ENCODE results near the gene ATAD3B. TPM values are rescaled to one million over a fixed set of nuclear protein-coding genes. Genes with fewer than 3 reads are reported as not detected.

The ATAD3B gene
- total RNA-seq, 4 donors from 2014 or later: 26.9 to 130 (median 35.0) TPM

DNA sequence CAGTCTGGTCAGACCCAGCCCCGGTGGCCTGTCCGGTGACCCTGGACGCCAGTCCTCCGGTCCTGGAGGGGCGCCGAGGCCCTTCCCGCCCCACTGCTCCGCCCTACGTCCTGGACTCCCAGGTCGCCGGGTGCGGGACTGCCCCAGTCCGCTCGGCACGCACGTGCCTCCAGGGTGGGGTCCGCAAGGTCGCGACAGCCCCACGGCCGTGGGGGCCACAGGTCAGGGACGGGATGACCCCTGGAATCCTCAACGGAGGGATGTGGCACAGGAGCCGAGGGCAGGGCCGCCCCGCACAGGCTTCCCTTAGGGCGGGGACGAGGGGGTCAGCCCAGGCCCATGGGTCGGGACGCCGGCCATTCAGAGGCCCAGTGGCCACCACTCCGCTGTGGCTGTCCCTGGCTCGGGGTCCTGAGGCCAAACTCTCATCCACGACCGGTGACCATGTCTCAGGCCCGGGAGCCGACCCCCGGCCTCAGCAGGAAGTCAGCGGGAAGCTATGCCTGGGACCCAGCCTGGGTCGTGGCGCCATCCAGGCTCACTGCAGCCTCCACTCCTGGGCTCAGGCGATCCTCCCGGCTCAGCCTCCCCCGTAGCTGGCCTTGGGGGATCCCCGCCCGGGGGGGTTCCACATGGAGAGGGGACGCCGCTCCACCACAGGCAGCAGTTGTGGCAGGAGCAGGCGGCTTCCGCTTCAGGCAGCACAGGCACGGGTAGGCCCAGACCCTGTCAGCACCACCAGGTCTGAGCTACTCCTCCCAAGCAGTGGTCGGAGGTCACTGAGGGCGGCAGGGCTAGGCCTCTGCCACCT lies 69.5 kb downstream of the ATAD3B start:
- peaks cover 0 to 24% (median 9%) of the 10 kb centered on the region in 4 donors for H3K4me1 ChIP-seq
- peaks cover 0 to 20% (median 0%) of the 10 kb centered on the region in 3 donors for H3K36me3 ChIP-seq
- H3K27ac ChIP-seq: peak overlapping the region in 3 of 4 donors; percentile 55 to 62 (median 56)
- no peaks in the 10 kb centered on the region for H3K27me3 ChIP-seq
- peak overlapping the region; percentile 42 to 62 (median 59) for H3K4me3 ChIP-seq
- no peak for TF ChIP-seq POLR2A (IDR thresholded peaks at IDR 0.05)
- no peak for DNase-seq
- no peaks in the 10 kb centered on the region for H3K9me3 ChIP-seq

DNA sequence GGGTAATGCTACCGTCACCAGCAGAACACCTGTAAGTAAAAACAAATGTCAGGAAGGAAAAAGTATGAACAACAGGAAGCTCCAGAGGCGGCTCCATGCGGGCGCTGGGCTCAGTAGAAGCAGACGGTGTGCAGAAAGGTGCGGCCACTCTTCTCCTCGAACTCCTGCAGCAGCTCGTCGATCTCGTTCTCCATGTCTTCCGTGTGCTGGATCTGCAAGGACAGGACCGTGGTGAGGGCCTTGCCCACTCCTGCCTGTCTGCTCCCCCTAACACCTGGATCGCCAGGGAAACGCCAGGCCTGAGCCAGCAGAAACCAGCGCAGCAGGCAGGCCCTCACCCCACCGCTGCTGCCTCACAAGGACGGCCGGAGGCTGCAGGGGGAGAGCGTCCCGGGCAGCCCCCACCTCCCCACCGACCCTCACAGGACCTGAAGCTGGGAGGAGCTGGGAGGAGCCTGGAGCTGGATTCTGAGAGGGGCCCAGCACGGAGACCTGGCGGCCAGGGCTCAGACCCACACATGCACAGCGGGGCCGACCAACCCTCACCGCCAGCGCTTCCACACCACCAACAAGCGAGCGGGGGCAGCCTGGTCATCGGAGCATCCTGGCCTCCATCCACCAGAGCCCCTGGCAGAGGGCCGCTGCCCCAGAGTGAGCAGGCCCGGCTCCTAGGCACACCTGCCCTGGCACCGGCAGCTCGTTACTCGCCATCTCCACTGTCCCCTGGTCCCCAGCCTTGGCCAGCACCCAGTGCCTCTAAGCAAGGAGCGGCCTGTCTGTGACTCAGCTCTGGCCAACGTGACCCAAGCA lies 70.6 kb downstream of the ATAD3B start:
- H3K9me3 ChIP-seq: no peaks in the 10 kb centered on the region
- no peaks in the 10 kb centered on the region for H3K27me3 ChIP-seq
- peaks cover 0 to 20% (median 0%) of the 10 kb centered on the region in 3 donors for H3K36me3 ChIP-seq
- H3K4me1 ChIP-seq: peaks cover 0 to 24% (median 9%) of the 10 kb centered on the region in 4 donors
- H3K4me3 ChIP-seq: no peak overlapping the region
- no peak overlapping the region for H3K27ac ChIP-seq
- DNase-seq: no peak
- TF ChIP-seq POLR2A (IDR thresholded peaks at IDR 0.05): no peak
- TF ChIP-seq, protein P1, sequence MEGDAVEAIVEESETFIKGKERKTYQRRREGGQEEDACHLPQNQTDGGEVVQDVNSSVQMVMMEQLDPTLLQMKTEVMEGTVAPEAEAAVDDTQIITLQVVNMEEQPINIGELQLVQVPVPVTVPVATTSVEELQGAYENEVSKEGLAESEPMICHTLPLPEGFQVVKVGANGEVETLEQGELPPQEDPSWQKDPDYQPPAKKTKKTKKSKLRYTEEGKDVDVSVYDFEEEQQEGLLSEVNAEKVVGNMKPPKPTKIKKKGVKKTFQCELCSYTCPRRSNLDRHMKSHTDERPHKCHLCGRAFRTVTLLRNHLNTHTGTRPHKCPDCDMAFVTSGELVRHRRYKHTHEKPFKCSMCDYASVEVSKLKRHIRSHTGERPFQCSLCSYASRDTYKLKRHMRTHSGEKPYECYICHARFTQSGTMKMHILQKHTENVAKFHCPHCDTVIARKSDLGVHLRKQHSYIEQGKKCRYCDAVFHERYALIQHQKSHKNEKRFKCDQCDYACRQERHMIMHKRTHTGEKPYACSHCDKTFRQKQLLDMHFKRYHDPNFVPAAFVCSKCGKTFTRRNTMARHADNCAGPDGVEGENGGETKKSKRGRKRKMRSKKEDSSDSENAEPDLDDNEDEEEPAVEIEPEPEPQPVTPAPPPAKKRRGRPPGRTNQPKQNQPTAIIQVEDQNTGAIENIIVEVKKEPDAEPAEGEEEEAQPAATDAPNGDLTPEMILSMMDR (IDR thresholded peaks at IDR 0.05): no peak

DNA sequence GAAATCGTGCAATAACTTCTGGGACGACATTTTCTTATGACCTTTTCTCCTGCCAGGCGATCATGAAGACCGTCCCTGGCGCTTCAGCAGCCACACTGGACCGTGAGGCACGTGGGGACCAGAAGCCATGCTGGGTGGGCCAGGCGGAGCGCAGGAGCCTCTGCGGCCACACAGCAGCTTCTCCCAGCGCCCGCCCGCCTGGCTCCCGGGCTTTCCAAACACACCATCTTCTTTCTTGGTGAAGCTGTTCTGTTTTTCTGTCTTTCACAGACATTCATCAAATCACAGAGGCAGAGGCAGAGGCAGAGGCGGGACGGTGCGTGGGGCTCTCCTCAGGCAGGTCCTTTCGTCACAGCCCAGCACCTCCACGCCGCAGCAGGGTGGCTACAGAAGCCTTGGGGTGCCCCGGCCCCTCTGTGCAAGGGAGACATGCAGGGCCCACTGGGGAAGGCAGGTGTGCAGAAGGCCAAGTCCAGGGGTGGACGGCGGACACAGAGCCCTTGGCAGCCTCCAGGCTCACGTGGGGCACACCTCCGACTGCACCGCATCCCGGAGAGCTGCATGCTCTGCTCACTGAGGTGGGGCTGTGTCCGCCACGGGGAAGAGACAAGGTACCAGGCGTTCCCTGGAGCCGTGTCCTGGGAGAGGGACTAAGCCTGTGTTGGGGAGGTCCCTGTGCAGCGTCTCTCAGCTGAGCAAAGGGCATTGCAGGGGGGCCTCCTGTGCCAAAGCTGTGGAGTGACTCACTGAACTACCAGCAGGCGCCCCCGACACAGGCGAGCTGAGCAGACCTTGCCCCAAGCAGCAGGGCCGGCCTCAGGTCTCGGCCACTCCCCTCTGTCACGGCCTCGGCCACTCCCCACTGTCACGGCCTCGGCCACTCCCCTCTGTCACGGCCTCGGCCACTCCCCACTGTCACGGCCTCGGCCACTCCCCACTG lies 71.5 kb downstream of the ATAD3B start:
- Histone ChIP-seq H3K4me3 (no peak overlapping the region), H3K4me1 (peaks cover 0 to 24% (median 9%) of the 10 kb centered on the region in 4 donors), H3K27me3 (no peaks in the 10 kb centered on the region), H3K36me3 (peaks cover 0 to 20% (median 0%) of the 10 kb centered on the region in 3 donors), H3K9me3 (no peaks in the 10 kb centered on the region), H3K27ac (peak overlapping the region in 1 of 4 donors; percentile 40)
- DNase-seq: peak in 2 of 3 donors; percentile 63 to 79
- no peak for TF ChIP-seq POLR2A (IDR thresholded peaks at IDR 0.05)
- TF ChIP-seq, protein P1 (IDR thresholded peaks at IDR 0.05): peak in 1 of 6 experiments; percentile 9

DNA sequence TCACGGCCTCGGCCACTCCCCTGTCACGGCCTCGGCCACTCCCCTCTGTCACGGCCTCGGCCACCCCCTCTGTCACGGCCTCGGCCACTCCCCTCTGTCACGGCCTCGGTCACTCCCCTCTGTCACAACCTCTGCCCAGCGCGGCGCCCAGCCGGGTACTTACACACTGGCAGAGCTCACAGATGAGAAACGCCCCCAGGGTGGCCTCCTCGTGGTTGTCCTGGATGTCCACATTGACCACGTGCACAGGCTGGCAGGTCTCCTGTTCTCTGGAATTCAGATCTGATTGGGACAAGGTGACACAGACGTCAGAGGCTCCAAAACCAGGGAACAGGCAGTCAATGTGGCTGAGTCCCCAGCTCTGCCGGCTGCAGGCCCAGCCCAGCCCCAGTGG lies 72.1 kb downstream of the ATAD3B start:
- TF ChIP-seq POLR2A (IDR thresholded peaks at IDR 0.05): no peak
- TF ChIP-seq, protein P1 (IDR thresholded peaks at IDR 0.05): no peak
- peak; percentile 27 to 70 (median 63) for DNase-seq
- peaks cover 0 to 20% (median 0%) of the 10 kb centered on the region in 3 donors for H3K36me3 ChIP-seq
- peak overlapping the region in 1 of 4 donors; percentile 40 for H3K27ac ChIP-seq
- H3K9me3 ChIP-seq: no peaks in the 10 kb centered on the region
- peaks cover 0 to 20% (median 9%) of the 10 kb centered on the region in 4 donors for H3K4me1 ChIP-seq
- H3K27me3 ChIP-seq: no peaks in the 10 kb centered on the region
- no peak overlapping the region for H3K4me3 ChIP-seq

DNA sequence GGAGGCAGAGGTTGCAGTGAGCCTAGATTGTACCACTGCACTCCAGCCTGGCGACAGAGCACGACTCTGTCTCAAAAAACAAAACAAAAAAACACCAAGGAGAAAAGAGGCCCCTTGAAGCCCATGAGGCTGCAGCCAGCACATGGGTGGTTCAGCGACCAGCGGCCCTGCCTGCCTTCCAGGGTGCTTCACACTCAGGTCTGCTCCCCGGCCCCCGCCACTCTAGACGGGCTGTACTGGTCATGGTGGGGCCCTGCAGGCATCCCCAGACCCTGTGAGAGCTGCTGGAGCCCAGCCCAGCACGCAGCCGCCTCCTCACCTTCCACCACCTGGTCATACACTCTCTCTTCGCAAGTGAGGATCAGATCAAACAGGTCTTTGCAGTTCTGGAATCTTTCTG lies 73.0 kb downstream of the ATAD3B start:
- Histone ChIP-seq H3K27me3 (no peaks in the 10 kb centered on the region), H3K36me3 (peaks cover 0 to 20% (median 0%) of the 10 kb centered on the region in 3 donors), H3K4me3 (no peak overlapping the region), H3K9me3 (no peaks in the 10 kb centered on the region), H3K27ac (no peak overlapping the region), H3K4me1 (peaks cover 0 to 12% (median 6%) of the 10 kb centered on the region in 4 donors)
- TF ChIP-seq, protein P1 (IDR thresholded peaks at IDR 0.05): no peak
- TF ChIP-seq POLR2A (IDR thresholded peaks at IDR 0.05): no peak
- DNase-seq: no peak

Other genes with a start within 250 kb of the ATAD3B start
- gene SDF4, start 239.8 kb upstream of the ATAD3B start, total RNA-seq: 100 to 1,000 TPM in 3 of 4 donors, 10 to 100 TPM in 1; 88.3 to 280 (median 177) TPM
- gene B3GALT6, start 239.5 kb upstream of the ATAD3B start, total RNA-seq: 10 to 100 TPM in 2 of 4 donors, 1 to 10 TPM in 2; 9.1 to 13.4 (median 10.6) TPM
- 10 to 100 TPM in 3 of 4 donors, not detected in 1; 23.3 to 58.0 (median 44.2) TPM for gene C1QTNF12, start 225.0 kb upstream of the ATAD3B start, total RNA-seq
- 10 to 100 TPM; 25.6 to 64.2 (median 55.3) TPM for gene UBE2J2, start 197.9 kb upstream of the ATAD3B start, total RNA-seq
- gene SCNN1D, start 191.3 kb upstream of the ATAD3B start, total RNA-seq: 10 to 100 TPM in 3 of 4 donors, not detected in 1; 10.9 to 21.6 (median 16.9) TPM
- gene ACAP3, start 163.8 kb upstream of the ATAD3B start, total RNA-seq: 100 to 1,000 TPM in 2 of 4 donors, 10 to 100 TPM in 2; 78.1 to 156 (median 110) TPM
- gene PUSL1, start 163.2 kb upstream of the ATAD3B start, total RNA-seq: 10 to 100 TPM; 12.4 to 38.9 (median 24.4) TPM
- 100 to 1,000 TPM; 146 to 359 (median 273) TPM for gene INTS11, start 147.1 kb upstream of the ATAD3B start, total RNA-seq
- gene CPTP, start 147.0 kb upstream of the ATAD3B start, total RNA-seq: 10 to 100 TPM; 10.7 to 94.0 (median 84.6) TPM
- 1 to 10 TPM; 2.1 to 5.8 (median 3.0) TPM for gene TAS1R3, start 140.5 kb upstream of the ATAD3B start, total RNA-seq
- gene DVL1, start 122.3 kb upstream of the ATAD3B start, total RNA-seq: 100 to 1,000 TPM in 3 of 4 donors, 10 to 100 TPM in 1; 76.0 to 196 (median 164) TPM
- gene MXRA8, start 113.2 kb upstream of the ATAD3B start, total RNA-seq: 10 to 100 TPM; 11.7 to 56.1 (median 35.6) TPM
- gene AURKAIP1, start 96.6 kb upstream of the ATAD3B start, total RNA-seq: 100 to 1,000 TPM; 122 to 172 (median 134) TPM
- gene CCNL2, start 72.4 kb upstream of the ATAD3B start, total RNA-seq: 1,000 to 10,000 TPM in 1 of 4 donors, 100 to 1,000 TPM in 3; 216 to 1,008 (median 423) TPM
- 10 to 100 TPM; 58.2 to 94.1 (median 78.2) TPM for gene MRPL20, start 64.5 kb upstream of the ATAD3B start, total RNA-seq
- gene ANKRD65, start 50.5 kb upstream of the ATAD3B start, total RNA-seq: 10 to 100 TPM in 1 of 4 donors, 1 to 10 TPM in 2, under 1 TPM in 1; 0.54 to 11.6 (median 2.0) TPM
- 10 to 100 TPM in 1 of 4 donors, 1 to 10 TPM in 3; 3.2 to 14.0 (median 6.7) TPM for gene VWA1, start 36.1 kb upstream of the ATAD3B start, total RNA-seq
- under 1 TPM in 1 of 4 donors, not detected in 3; 0.27 TPM for gene ATAD3C, start 22.1 kb upstream of the ATAD3B start, total RNA-seq
- 10 to 100 TPM; 14.9 to 72.6 (median 24.4) TPM for gene ATAD3A, start 40.4 kb downstream of the ATAD3B start, total RNA-seq
- gene TMEM240, start 68.9 kb downstream of the ATAD3B start, total RNA-seq: 1 to 10 TPM in 1 of 4 donors, not detected in 3; 3.6 TPM
- 100 to 1,000 TPM; 146 to 182 (median 163) TPM for gene SSU72, start 103.1 kb downstream of the ATAD3B start, total RNA-seq
- gene FNDC10, start 128.4 kb downstream of the ATAD3B start, total RNA-seq: 1 to 10 TPM; 4.1 to 6.9 (median 5.7) TPM
- gene MIB2, start 143.7 kb downstream of the ATAD3B start, total RNA-seq: 100 to 1,000 TPM in 3 of 4 donors, 10 to 100 TPM in 1; 68.3 to 162 (median 113) TPM
- gene MMP23B, start 160.4 kb downstream of the ATAD3B start, total RNA-seq: 1 to 10 TPM; 1.8 to 5.9 (median 4.1) TPM
- 100 to 1,000 TPM in 1 of 4 donors, 10 to 100 TPM in 3; 25.7 to 124 (median 40.9) TPM for gene CDK11B, start 187.2 kb downstream of the ATAD3B start, total RNA-seq
- gene SLC35E2B, start 221.0 kb downstream of the ATAD3B start, total RNA-seq: 100 to 1,000 TPM in 2 of 4 donors, 10 to 100 TPM in 2; 76.9 to 132 (median 103) TPM